GM12801 (cell line): ENCODE data around the gene HS6ST2.

Experiments
- TF ChIP-seq, protein P1 (sequence below): IDR thresholded peaks from one replicate; pipeline ENCODE4 v1.5.1; 2011; ENCODE audit warnings: control low read depth; ENCODE audit not compliant: insufficient read length; ENCODE audit errors: extremely low read depth

Gene HS6ST2

DNA sequence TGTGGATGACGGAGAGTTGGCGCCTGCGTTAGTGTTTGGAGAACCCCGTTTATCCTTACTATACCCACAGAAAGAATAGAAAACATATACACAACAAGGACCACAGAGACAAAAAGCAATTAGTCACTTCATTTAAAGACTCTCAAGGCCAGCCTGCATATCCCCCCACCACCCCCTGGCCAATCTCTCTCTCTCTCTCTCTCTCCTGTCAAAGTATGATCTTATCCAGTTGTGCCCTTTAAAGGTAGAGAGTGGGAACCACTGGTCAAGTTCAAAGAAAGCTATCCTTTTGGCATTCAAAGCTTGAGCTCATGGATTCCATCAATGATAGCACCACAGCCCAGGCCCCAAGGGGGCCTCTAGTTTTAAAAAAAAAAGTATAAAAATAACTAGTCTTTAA lies 289.3 kb downstream of the HS6ST2 start:
- TF ChIP-seq, protein P1, sequence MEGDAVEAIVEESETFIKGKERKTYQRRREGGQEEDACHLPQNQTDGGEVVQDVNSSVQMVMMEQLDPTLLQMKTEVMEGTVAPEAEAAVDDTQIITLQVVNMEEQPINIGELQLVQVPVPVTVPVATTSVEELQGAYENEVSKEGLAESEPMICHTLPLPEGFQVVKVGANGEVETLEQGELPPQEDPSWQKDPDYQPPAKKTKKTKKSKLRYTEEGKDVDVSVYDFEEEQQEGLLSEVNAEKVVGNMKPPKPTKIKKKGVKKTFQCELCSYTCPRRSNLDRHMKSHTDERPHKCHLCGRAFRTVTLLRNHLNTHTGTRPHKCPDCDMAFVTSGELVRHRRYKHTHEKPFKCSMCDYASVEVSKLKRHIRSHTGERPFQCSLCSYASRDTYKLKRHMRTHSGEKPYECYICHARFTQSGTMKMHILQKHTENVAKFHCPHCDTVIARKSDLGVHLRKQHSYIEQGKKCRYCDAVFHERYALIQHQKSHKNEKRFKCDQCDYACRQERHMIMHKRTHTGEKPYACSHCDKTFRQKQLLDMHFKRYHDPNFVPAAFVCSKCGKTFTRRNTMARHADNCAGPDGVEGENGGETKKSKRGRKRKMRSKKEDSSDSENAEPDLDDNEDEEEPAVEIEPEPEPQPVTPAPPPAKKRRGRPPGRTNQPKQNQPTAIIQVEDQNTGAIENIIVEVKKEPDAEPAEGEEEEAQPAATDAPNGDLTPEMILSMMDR = no peak

DNA sequence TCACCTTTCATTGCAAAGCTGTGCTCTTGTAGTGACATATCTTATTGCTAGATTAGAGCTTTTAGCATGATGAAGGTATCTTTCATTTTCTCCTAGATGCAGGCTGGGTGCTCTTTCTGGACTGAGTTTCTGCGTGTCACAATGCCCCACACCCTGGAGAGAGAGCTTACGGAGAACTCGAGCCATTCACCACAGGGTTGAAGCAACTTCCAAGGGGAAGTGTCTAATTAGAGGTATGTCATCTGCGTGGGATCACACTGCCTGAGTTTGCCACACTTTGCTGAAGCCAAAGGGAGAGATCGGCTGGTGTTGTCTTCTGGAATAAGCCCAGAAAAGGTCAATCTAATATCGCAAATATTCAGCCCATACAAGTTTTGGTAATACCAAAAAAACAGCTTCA lies 290.3 kb downstream of the HS6ST2 start:
- TF ChIP-seq, protein P1 = no peak

DNA sequence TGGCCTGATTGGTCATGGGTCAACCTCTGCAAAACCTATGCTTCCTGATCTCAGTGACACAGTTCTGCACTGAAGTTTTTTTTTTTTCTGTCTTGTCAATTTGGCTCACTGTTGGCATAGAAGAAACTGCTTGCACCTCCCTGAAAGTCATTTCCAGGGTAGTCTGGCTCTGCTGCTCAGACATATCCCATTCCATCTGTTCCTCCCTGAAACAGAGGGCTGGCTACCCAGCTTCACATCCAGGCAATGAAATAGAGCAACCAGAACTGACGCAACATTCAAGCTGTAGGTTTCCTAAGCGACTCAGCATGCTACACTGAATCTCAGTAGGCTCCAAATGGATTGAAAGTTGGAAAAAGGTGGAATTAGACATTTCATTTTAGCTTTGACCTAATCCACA lies 292.8 kb downstream of the HS6ST2 start:
- TF ChIP-seq, protein P1 = no peak

DNA sequence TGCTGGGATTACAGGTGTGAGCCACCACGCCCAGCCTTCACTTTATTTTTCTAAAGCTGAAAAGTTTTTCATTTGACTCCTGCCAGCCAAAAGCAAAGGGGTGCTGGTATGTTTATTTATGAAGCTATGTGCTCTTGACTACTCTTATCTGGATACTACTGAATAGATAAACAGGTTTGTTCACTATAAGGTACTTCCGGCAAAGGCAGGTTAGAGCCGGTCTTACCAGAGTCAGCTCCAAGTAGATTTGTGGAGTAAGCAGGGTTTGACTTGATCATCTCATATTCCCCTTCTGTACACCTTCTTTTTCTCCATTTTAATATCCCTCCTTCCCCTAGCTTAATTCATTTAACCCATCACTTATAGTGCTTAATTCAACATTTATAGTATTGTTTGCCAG lies 294.2 kb downstream of the HS6ST2 start:
- TF ChIP-seq, protein P1 = no peak

DNA sequence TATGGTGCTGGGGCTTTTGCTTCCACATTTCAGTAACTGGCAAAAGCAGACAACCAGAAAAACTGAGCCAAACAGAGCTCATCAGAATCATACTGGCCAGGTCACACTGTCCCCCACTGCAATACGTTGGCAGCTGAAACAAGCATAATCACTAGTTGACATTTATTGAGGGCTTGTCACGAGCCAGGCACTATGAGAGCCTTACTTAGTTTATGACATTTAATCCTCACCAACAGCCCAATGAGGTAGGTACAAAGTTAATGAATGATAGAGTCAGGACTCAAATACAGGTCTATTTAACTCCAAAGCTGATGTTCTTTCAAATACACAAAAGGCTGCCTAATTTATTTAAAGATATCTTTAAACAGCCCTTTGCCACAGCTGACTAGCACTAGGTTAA lies 295.6 kb downstream of the HS6ST2 start:
- TF ChIP-seq, protein P1 = no peak

DNA sequence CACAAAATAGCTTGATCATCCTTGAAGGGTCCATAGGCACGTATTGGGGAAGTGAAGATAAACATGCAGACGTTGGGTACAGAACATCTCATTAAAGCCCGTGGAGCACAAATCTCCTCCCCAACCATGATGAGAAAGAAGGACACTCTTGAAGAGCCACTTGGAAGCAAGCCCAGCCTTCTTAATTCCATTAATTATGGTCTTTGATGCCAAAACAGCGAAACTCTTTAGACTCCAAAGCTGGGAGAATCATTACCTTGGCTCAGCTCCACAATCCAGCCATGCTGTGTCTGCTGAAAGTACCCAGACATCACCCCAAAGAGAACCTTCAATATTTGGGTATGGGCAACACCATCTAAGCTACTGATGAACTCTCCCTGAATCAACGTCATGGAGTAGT lies 300.6 kb downstream of the HS6ST2 start:
- TF ChIP-seq, protein P1 = no peak

DNA sequence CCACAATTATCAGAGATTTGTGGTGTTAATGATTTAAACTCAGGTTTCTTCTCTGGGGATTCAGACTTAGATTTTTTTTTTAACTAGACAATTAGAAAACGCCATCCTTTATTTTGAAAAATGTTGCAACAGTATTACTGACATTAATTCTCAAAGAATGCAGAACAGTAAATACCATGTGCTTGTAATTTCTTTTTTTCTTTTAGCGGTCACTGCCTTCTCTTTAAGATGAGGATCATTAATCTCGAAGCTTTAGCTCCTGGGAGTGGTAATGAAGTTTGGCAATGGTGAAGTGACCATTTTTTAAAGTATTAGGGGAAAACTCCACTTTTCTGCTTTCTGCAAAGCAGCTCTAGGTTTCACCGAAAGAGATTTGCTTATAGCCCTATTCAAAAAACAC lies 305.6 kb downstream of the HS6ST2 start:
- TF ChIP-seq, protein P1 = no peak

DNA sequence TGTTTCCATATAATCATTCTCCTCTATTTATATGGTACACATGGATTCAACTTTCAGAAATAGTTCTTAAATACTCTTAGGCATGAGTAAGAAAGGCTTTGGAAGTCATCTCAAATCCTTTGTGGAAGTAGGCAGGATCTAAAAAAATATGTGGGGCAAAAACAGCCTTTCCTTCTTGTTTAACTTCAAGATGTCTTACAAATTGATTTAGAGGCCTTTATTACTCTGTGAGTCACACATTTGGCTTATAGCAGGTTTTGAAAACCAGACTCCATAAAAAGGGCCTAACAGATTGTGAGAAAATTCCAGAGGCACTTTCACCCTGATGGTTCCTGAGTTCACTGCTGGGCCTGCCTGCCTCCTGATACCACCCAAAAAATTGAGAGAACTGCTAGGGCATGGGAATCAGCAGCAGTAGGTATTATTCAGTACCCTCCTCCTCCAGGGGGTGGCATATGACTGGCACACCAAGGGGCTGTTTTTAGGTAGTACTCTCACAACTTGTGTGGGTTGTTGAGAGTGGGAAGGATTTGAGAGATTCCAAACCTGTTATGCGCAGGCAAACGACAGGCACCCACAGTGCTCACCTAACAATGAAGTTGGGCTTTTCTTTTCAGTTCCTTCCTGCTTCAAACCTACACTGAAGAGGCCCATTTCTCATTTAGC lies 306.9 kb downstream of the HS6ST2 start:
- TF ChIP-seq, protein P1 = no peak
